Measurements from ENCODE around the gene MAMDC4. TPM values are rescaled to one million over a fixed set of nuclear protein-coding genes. Genes with fewer than 3 reads are reported as not detected.

Gene MAMDC4
- polyA plus RNA-seq, 1 donor (not counting 4 experiments of a cell fraction or from before 2014, with no cell fraction given) = 0.49 TPM

DNA sequence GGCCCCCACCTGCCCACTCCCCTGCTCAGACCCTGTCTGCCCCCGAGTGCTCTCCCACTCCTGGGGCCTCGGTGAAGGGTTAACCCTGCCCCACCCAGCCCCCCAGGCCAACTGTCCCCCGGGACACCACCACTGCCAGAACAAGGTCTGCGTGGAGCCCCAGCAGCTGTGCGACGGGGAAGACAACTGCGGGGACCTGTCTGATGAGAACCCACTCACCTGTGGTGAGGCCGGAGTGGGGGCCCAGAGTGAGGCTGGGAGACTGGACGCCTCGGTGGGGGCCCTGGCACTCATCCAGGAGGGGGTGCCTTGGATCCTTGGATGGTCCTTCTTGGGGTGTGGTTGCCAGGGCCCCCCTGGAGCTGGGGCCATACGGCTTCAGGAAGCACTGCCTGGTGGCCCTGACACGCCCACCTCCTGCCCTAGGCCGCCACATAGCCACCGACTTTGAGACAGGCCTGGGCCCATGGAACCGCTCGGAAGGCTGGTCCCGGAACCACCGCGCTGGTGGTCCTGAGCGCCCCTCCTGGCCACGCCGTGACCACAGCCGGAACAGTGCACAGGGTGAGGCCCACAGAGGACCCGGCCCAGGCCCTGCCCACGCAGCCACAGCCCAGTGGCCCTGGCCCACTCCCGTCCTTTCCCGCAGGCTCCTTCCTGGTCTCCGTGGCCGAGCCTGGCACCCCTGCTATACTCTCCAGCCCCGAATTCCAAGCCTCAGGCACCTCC lies 2.1 kb downstream of the MAMDC4 start:
- no peaks in the 10 kb centered on the region for H3K27me3 ChIP-seq (ENCODE audit: control insufficient read depth, extremely low read depth, insufficient read depth, low read length)
- H3K9me3 ChIP-seq (ENCODE audit: control insufficient read depth, low read depth, low read length) = no peaks in the 10 kb centered on the region
- H3K79me2 ChIP-seq (ENCODE audit: control insufficient read depth, insufficient read depth, low read length) = peaks cover 6% of the 10 kb centered on the region
- FAIRE-seq = no peak
- no peak overlapping the region for H3K9ac ChIP-seq (ENCODE audit: control insufficient read depth, extremely low read depth, insufficient read depth, low read length)
- DNase-seq (ENCODE audit: low read depth, low spot score) = no peak
- no peak overlapping the region for H3K4me3 ChIP-seq (ENCODE audit: control insufficient read depth in 2 of 3, extremely low read depth in 1 of 3, insufficient read depth in 2 of 3, low read depth in 1 of 3, low read length in 3 of 3)
- H3K27ac ChIP-seq (ENCODE audit: control insufficient read depth, insufficient read depth, low read length) = no peak overlapping the region
- no peak for TF ChIP-seq EZH2 (IDR thresholded peaks at IDR 0.05; ENCODE audit: low read length)
- TF ChIP-seq, protein P1, sequence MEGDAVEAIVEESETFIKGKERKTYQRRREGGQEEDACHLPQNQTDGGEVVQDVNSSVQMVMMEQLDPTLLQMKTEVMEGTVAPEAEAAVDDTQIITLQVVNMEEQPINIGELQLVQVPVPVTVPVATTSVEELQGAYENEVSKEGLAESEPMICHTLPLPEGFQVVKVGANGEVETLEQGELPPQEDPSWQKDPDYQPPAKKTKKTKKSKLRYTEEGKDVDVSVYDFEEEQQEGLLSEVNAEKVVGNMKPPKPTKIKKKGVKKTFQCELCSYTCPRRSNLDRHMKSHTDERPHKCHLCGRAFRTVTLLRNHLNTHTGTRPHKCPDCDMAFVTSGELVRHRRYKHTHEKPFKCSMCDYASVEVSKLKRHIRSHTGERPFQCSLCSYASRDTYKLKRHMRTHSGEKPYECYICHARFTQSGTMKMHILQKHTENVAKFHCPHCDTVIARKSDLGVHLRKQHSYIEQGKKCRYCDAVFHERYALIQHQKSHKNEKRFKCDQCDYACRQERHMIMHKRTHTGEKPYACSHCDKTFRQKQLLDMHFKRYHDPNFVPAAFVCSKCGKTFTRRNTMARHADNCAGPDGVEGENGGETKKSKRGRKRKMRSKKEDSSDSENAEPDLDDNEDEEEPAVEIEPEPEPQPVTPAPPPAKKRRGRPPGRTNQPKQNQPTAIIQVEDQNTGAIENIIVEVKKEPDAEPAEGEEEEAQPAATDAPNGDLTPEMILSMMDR (optimal IDR thresholded peaks at IDR 0.05 in 1 of 3, IDR thresholded peaks at IDR 0.05 in 1 of 3, conservative IDR thresholded peaks at IDR 0.05 in 1 of 3; ENCODE audit: extremely low read depth in 1 of 3, insufficient read depth in 2 of 3, low read length in 3 of 3) = no peak
- dilution Hi-C loops (cut with MboI; ENCODE audit: extremely low pct_ligation_motif_present, low sequenced_read_pairs) = no loop called here
- H2AFZ ChIP-seq (ENCODE audit: control insufficient read depth, low read length) = no peak overlapping the region
- H3K36me3 ChIP-seq (ENCODE audit: control insufficient read depth in 2 of 2, extremely low read depth in 1 of 2, insufficient read depth in 2 of 2, low read length in 2 of 2) = peaks cover 3 to 17% of the 10 kb centered on the region in 2 experiments
- no peaks in the 10 kb centered on the region for H3K9me1 ChIP-seq (ENCODE audit: control insufficient read depth, extremely low read depth, insufficient read depth, low read length)
- H3K4me2 ChIP-seq (ENCODE audit: control insufficient read depth, extremely low read depth, insufficient read depth, low read depth, low read length) = no peak overlapping the region
- peaks cover 6% of the 10 kb centered on the region for H4K20me1 ChIP-seq (ENCODE audit: control insufficient read depth, extremely low read depth, insufficient read depth, low read length)
- H3K4me1 ChIP-seq (ENCODE audit: control insufficient read depth, extremely low read depth, insufficient read depth, low read length) = peaks cover 11% of the 10 kb centered on the region

DNA sequence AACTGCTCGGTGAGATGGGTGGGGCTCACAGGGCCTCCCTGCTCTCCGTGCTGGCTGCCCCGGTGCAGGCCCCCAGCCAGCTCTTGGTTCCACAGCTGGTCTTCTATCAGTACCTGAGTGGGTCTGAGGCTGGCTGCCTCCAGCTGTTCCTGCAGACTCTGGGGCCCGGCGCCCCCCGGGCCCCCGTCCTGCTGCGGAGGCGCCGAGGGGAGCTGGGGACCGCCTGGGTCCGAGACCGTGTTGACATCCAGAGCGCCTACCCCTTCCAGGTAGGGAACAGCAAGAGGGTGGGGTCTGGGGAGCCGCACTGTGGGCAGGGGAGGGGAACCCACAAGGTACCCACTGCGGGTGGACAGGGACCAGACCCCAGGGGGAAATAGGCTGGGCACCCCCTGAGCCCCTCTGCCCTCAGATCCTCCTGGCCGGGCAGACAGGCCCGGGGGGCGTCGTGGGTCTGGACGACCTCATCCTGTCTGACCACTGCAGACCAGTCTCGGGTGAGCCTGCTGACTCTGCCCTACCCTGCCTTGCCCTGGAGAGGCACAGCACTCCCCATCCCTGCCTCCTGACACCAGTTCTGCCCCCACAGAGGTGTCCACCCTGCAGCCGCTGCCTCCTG lies 2.8 kb downstream of the MAMDC4 start:
- H2AFZ ChIP-seq (ENCODE audit: control insufficient read depth, low read length) = no peak overlapping the region
- no peak overlapping the region for H3K4me2 ChIP-seq (ENCODE audit: control insufficient read depth, extremely low read depth, insufficient read depth, low read depth, low read length)
- dilution Hi-C loops (cut with MboI; ENCODE audit: extremely low pct_ligation_motif_present, low sequenced_read_pairs) = no loop called here
- H3K27ac ChIP-seq (ENCODE audit: control insufficient read depth, insufficient read depth, low read length) = no peak overlapping the region
- H3K36me3 ChIP-seq (ENCODE audit: control insufficient read depth in 2 of 2, extremely low read depth in 1 of 2, insufficient read depth in 2 of 2, low read length in 2 of 2) = peaks cover 3 to 17% of the 10 kb centered on the region in 2 experiments
- H3K4me3 ChIP-seq (ENCODE audit: control insufficient read depth in 2 of 3, extremely low read depth in 1 of 3, insufficient read depth in 2 of 3, low read depth in 1 of 3, low read length in 3 of 3) = no peak overlapping the region
- H3K9me3 ChIP-seq (ENCODE audit: control insufficient read depth, low read depth, low read length) = no peaks in the 10 kb centered on the region
- DNase-seq (ENCODE audit: low read depth, low spot score) = no peak
- peaks cover 9% of the 10 kb centered on the region for H3K4me1 ChIP-seq (ENCODE audit: control insufficient read depth, extremely low read depth, insufficient read depth, low read length)
- H3K79me2 ChIP-seq (ENCODE audit: control insufficient read depth, insufficient read depth, low read length) = peaks cover 2% of the 10 kb centered on the region
- H4K20me1 ChIP-seq (ENCODE audit: control insufficient read depth, extremely low read depth, insufficient read depth, low read length) = peaks cover 2% of the 10 kb centered on the region
- H3K9ac ChIP-seq (ENCODE audit: control insufficient read depth, extremely low read depth, insufficient read depth, low read length) = no peak overlapping the region
- H3K9me1 ChIP-seq (ENCODE audit: control insufficient read depth, extremely low read depth, insufficient read depth, low read length) = no peaks in the 10 kb centered on the region
- TF ChIP-seq, protein P1 (optimal IDR thresholded peaks at IDR 0.05 in 1 of 3, IDR thresholded peaks at IDR 0.05 in 1 of 3, conservative IDR thresholded peaks at IDR 0.05 in 1 of 3; ENCODE audit: extremely low read depth in 1 of 3, insufficient read depth in 2 of 3, low read length in 3 of 3) = no peak
- no peak for TF ChIP-seq EZH2 (IDR thresholded peaks at IDR 0.05; ENCODE audit: low read length)
- FAIRE-seq = no peak
- no peaks in the 10 kb centered on the region for H3K27me3 ChIP-seq (ENCODE audit: control insufficient read depth, extremely low read depth, insufficient read depth, low read length)

All from keratinocyte (primary cell).